HuH-7.5 (cell line): ENCODE measurements around the gene NR4A1.
"Not testable (repeated sequence)": the region's sequence is repeated elsewhere in the genome, so short reads cannot be mapped to it uniquely, and the experiment has no call there.

Experiments used
- DNase-seq: peaks from one replicate; pipeline ENCODE4 v3.0.0; 2011; ENCODE audit warnings: low spot score

The NR4A1 gene

GRCh38 chr12:52097045-52097666 is 45.9 kb downstream of the NR4A1 start:
- peak; percentile 5 for DNase-seq

- DNase-seq: not testable (repeated sequence)
These were observed 53.3 kb downstream of the NR4A1 start for GRCh38 chr12:52104431-52105089.
